DMS153 treated with DMSO at 0.1 percent for 48 hours (cell line): Measurements from ENCODE around the gene ICAM1.
A peak's percentile ranks its signal among the peaks of the same experiment; 100 is the strongest.

ENCODE experiments used
- DNase-seq: peaks from one replicate; lab custom pipeline; 2025; ENCODE audit not compliant: unreplicated experiment; lab: John Stamatoyannopoulos, UW

Gene ICAM1

GRCh38 chr19:10321417-10321797, 50.5 kb downstream of the ICAM1 start:
- no peak for DNase-seq

- no peak for DNase-seq
These were observed 51.2 kb downstream of the ICAM1 start for GRCh38 chr19:10321874-10322835.

- DNase-seq: no peak
These were observed 54.8 kb downstream of the ICAM1 start for GRCh38 chr19:10325732-10326131.

- DNase-seq: no peak
These were observed 56.9 kb downstream of the ICAM1 start for GRCh38 chr19:10327793-10328192.

- no peak for DNase-seq
These were observed 57.9 kb downstream of the ICAM1 start for GRCh38 chr19:10328558-10329429.

GRCh38 chr19:10329555-10329954, 58.6 kb downstream of the ICAM1 start:
- no peak for DNase-seq

- no peak for DNase-seq
These were observed 61.4 kb downstream of the ICAM1 start for GRCh38 chr19:10332158-10332964.

- DNase-seq: peak; percentile 94
These were observed 62.2 kb downstream of the ICAM1 start, which contains the start of gene RAVER1 for GRCh38 chr19:10332965-10333757. Gene RAVER1 (minus strand): TSS chr19:10333529. CDS start chr19:10333507, 22 bp downstream.

- DNase-seq: no peak
These were observed 63.1 kb downstream of the ICAM1 start for GRCh38 chr19:10333758-10334587.

- peak; percentile 50 for DNase-seq
These were observed 63.9 kb downstream of the ICAM1 start for GRCh38 chr19:10334588-10335351.

GRCh38 chr19:10335352-10335985, 64.5 kb downstream of the ICAM1 start:
- DNase-seq: no peak
